GM12878 (cell line): ENCODE results near the gene DDX56. TPM values are rescaled to one million over a fixed set of nuclear protein-coding genes. Genes with fewer than 3 reads are reported as not detected.

Source experiments
- BACH1 ChIP-seq: fragments of 450-650 bp; IDR thresholded peaks from 2 replicates; pipeline ENCODE4 v1.6.1; 2017; ENCODE audit warnings: mild to moderate bottlenecking, borderline replicate concordance
- BHLHE40 ChIP-seq, 2 experiments: fragments of 450-650 bp in 1 of 2; IDR thresholded peaks; 2 replicates each; pipeline ENCODE4 v1.6.1; 2011 to 2017; ENCODE audit warnings: low read depth in 2 of 2, borderline replicate concordance in 1 of 2, improper control_type of control experiment in 1 of 2, low read length in 1 of 2, mild to moderate bottlenecking in 1 of 2
- BRCA1 ChIP-seq: IDR thresholded peaks from 2 replicates; pipeline ENCODE4 v1.6.1; 2011; ENCODE audit warnings: low read depth, low read length, improper control_type of control experiment
- DPF2 ChIP-seq: fragments of 450-650 bp; IDR thresholded peaks from 2 replicates; pipeline ENCODE4 v1.6.1; 2017; ENCODE audit warnings: mild to moderate bottlenecking
- E4F1 ChIP-seq: fragments of 450-650 bp; IDR thresholded peaks from 2 replicates; pipeline ENCODE4 v1.6.1; 2018; ENCODE audit warnings: borderline replicate concordance, mild to moderate bottlenecking; ENCODE audit not compliant: partially characterized antibody
- EP300 ChIP-seq, 2 experiments: fragments of 150-350 bp in 1 of 2; IDR thresholded peaks; 2 replicates each; pipeline ENCODE4 v1.6.1; 2011 to 2012; ENCODE audit warnings: low read depth in 2 of 2, low read length in 2 of 2, borderline replicate concordance in 1 of 2, improper control_type of control experiment in 1 of 2, inconsistent platforms in 1 of 2; ENCODE audit not compliant: control insufficient read depth in 1 of 2
- ETV6 ChIP-seq, 2 experiments: fragments of 450-650 bp in 1 of 2; IDR thresholded peaks in 1 of 2; conservative IDR thresholded peaks in 1 of 2; 2 replicates each; pipeline ENCODE4 v1.6.1; 2014; ENCODE audit warnings: antibody characterized with exemption in 1 of 2, borderline replicate concordance in 1 of 2, low read depth in 1 of 2, mild to moderate bottlenecking in 1 of 2, moderate library complexity in 1 of 2
- HDAC2 ChIP-seq: fragments of 200-600 bp; sonication (generic); IDR thresholded peaks from 2 replicates; pipeline ENCODE4 v1.6.1; 2017
- LARP7 ChIP-seq: fragments of 450-650 bp; IDR thresholded peaks from 2 replicates; pipeline ENCODE4 v1.6.1; 2017; ENCODE audit warnings: mild to moderate bottlenecking
- MEF2A ChIP-seq: IDR thresholded peaks from 2 replicates; pipeline ENCODE4 v1.6.1; 2011; ENCODE audit warnings: low read depth, mild to moderate bottlenecking, low read length, moderate library complexity; ENCODE audit not compliant: insufficient read depth
- NR2C1 ChIP-seq: fragments of 450-650 bp; IDR thresholded peaks from 2 replicates; pipeline ENCODE4 v1.6.1; 2017; ENCODE audit warnings: antibody characterized with exemption, mild to moderate bottlenecking, moderate library complexity
- PML ChIP-seq: IDR thresholded peaks from 2 replicates; pipeline ENCODE4 v1.6.1; 2012; ENCODE audit warnings: low read length, inconsistent platforms
- POU2F2 ChIP-seq: IDR thresholded peaks from 3 replicates; pipeline ENCODE4 v1.6.1; 2011; ENCODE audit warnings: low read depth, mild to moderate bottlenecking, low read length, borderline replicate concordance
- RELA ChIP-seq: fragments of 450-650 bp; IDR thresholded peaks from 2 replicates; pipeline ENCODE4 v1.8.0; 2014; ENCODE audit warnings: borderline replicate concordance; ENCODE audit not compliant: partially characterized antibody
- RELB ChIP-seq: fragments of 450-650 bp; IDR thresholded peaks from 2 replicates; pipeline ENCODE4 v1.6.1; 2017; ENCODE audit warnings: low read depth, mild to moderate bottlenecking, moderate library complexity
- SIX5 ChIP-seq: IDR thresholded peaks from 2 replicates; pipeline ENCODE4 v1.6.1; 2011; ENCODE audit warnings: mild to moderate bottlenecking, low read depth, low read length, moderate library complexity; ENCODE audit not compliant: severe bottlenecking
- SMAD5 ChIP-seq: IDR thresholded peaks from 2 replicates; pipeline ENCODE4 v1.6.1; 2016; ENCODE audit warnings: antibody characterized with exemption, low read depth
- SP1 ChIP-seq: IDR thresholded peaks from one replicate; pipeline ENCODE4 v1.6.1; 2011; ENCODE audit warnings: low read depth, low read length
- SREBF2 ChIP-seq: IDR thresholded peaks from 2 replicates; pipeline ENCODE4 v1.6.1; 2012; ENCODE audit warnings: mild to moderate bottlenecking, low read length
- STAT3 ChIP-seq: IDR thresholded peaks from 2 replicates; pipeline ENCODE4 v1.6.1; 2011; ENCODE audit warnings: low read depth, low read length, improper control_type of control experiment
- TAF1 ChIP-seq: IDR thresholded peaks from 2 replicates; pipeline ENCODE4 v1.6.1; 2011; ENCODE audit warnings: mild to moderate bottlenecking, low read depth, low read length, borderline replicate concordance
- TBL1XR1 ChIP-seq: IDR thresholded peaks from 2 replicates; pipeline ENCODE4 v1.6.1; 2012; ENCODE audit warnings: low read depth, low read length, improper control_type of control experiment
- ZBTB33 ChIP-seq: fragments of 450-650 bp; IDR thresholded peaks from 2 replicates; pipeline ENCODE4 v1.6.1; 2017; ENCODE audit warnings: mild to moderate bottlenecking
- ZNF622 ChIP-seq: fragments of 450-650 bp; IDR thresholded peaks from 2 replicates; pipeline ENCODE4 v1.6.1; 2017; ENCODE audit warnings: mild to moderate bottlenecking, inconsistent platforms
- ZZZ3 ChIP-seq: IDR thresholded peaks from 2 replicates; pipeline ENCODE4 v1.6.1; 2011; ENCODE audit warnings: low read depth; ENCODE audit not compliant: control insufficient read depth, insufficient read length
- polyA plus RNA-seq, 11 experiments: library from polyadenylated mRNA; depleted of rRNA in 4 of 11; unstranded in 6 of 11; stranded (reverse) in 5 of 11; fragments of >200 nt; fragmentation: Nextera tagmentation in 4 of 11; fragmentation: Illumina TruSeq in 1 of 11; extraction: Ambion mirVana in 4 of 11; extraction: Trizol in 1 of 11; gene quantifications; 1 replicate in 1 of 11; 2 replicates in 10 of 11; pipeline versions ENCODE4 v1.2.1 to v1.2.3, GENCODE V29; 2011 to 2016; ENCODE audit warnings: inconsistent platforms in 2 of 11, missing spikeins in 2 of 11, low read depth in 1 of 11
- total RNA-seq, 4 experiments: library from RNA; depleted of rRNA in 3 of 4; stranded (reverse); fragments of >200 nt in 3 of 4; fragmentation: Illumina TruSeq in 1 of 4; extraction: Trizol in 1 of 4; gene quantifications; 2 replicates each; pipeline versions ENCODE4 v1.2.1 to v1.2.3, GENCODE V29; 2013 to 2021

Gene DDX56
- total and polyA plus RNA-seq, 10 of the 15 experiments (the other 5 are each of a cell fraction or from before 2014, with no cell fraction given): 19.8 to 136 (median 81.3) TPM

- TF ChIP-seq EP300 (IDR thresholded peaks at IDR 0.05; ENCODE audit: borderline replicate concordance in 1 of 2, control insufficient read depth in 1 of 2, low read depth in 2 of 2, low read length in 2 of 2) (no peak), RELA (peak; percentile 21), RELB (peak; percentile 80), TAF1 (peak; percentile 85), LARP7 (peak; percentile 70; the same call in 1 of the 2 replicates), SP1 (peak; percentile 63), E4F1 (peak; percentile 76), PML (peak; percentile 85; the same call in 1 of the 2 replicates), BACH1 (peak; percentile 59; the same call in 1 of the 2 replicates), ZBTB33 (no peak), ETV6 (conservative IDR thresholded peaks at IDR 0.05 in 1 of 2, IDR thresholded peaks at IDR 0.05 in 1 of 2; ENCODE audit: borderline replicate concordance in 1 of 2, low read depth in 1 of 2) (peak in 1 of 2 experiments; percentile 91; a peak in 2 of 4 replicates), ZNF622 (no peak), STAT3 (no peak), NR2C1 (peak; percentile 38; the same call in 1 of the 2 replicates), TBL1XR1 (no peak), SIX5 (no peak), BRCA1 (peak; percentile 55; the same call in 1 of the 2 replicates), POU2F2 (peak; percentile 65; the same call in 2 of the 3 replicates), HDAC2 (no peak), SREBF2 (no peak), MEF2A (no peak), ZZZ3 (no peak), DPF2 (no peak), SMAD5 (peak; percentile 94), BHLHE40 (IDR thresholded peaks at IDR 0.05; ENCODE audit: borderline replicate concordance in 1 of 2, low read depth in 2 of 2, low read length in 1 of 2) (peak in 1 of 2 experiments; percentile 72; a peak in 2 of 4 replicates)
Measured at GRCh38 chr7:44573464-44574286, at the start of gene DDX56 (continued).
